Left lung (tissue), 10 donors: Measurements from ENCODE around the gene TRPM2. TPM values are rescaled to one million over a fixed set of nuclear protein-coding genes. Genes with fewer than 3 reads are reported as not detected.
A peak's percentile ranks its signal among the peaks of the same experiment; 100 is the strongest.
"Not testable (repeated sequence)": the region's sequence is repeated elsewhere in the genome, so short reads cannot be mapped to it uniquely, and the experiment has no call there.

Experiments
- ATAC-seq: fragments of 200-7000 bp; cut with Tn5 transposase; one replicate; pipeline ENCODE4 v1.9.1; 2020; ENCODE audit warnings: moderate library complexity
- DNase-seq, 4 donors: peaks; one replicate each; pipeline ENCODE4 v3.0.0-alpha.2; 2013 to 2020
- H3K27ac ChIP-seq, 2 donors: fragments of 200-600 bp; sonication (generic) in 1 of 2; one replicate each; pipeline versions ENCODE4 v1.5.0 to v1.8.0; 2020 to 2021
- H3K27me3 ChIP-seq, 2 donors: fragments of 200-600 bp; sonication (generic) in 1 of 2; one replicate each; pipeline versions ENCODE4 v1.5.0 to v1.8.0; 2020 to 2021
- H3K36me3 ChIP-seq, 2 donors: fragments of 200-600 bp; sonication (generic) in 1 of 2; one replicate each; pipeline versions ENCODE4 v1.5.0 to v1.8.0; 2020 to 2021
- H3K4me1 ChIP-seq, 2 donors: fragments of 200-600 bp; one replicate each; pipeline ENCODE4 v1.8.0; 2021
- H3K4me3 ChIP-seq, 2 donors: fragments of 200-600 bp; sonication (generic) in 1 of 2; one replicate each; pipeline versions ENCODE4 v1.5.0 to v1.8.0; 2020 to 2021; ENCODE audit warnings: mild to moderate bottlenecking in 1 of 2
- H3K9me3 ChIP-seq, 2 donors: fragments of 200-600 bp; sonication (generic) in 1 of 2; one replicate each; pipeline versions ENCODE4 v1.5.0 to v1.8.0; 2020 to 2021
- CTCF ChIP-seq, 2 donors: fragments of 200-600 bp; sonication (generic) in 1 of 2; IDR thresholded peaks; one replicate each; pipeline versions ENCODE4 v1.5.0 to v1.8.0; 2021; ENCODE audit warnings: antibody characterized with exemption in 2 of 2
- intact Hi-C, 2 donors: fragments of 100-400 bp; cut with DNase I; formaldehyde crosslinking; loops; one replicate each; pipeline versions ENCODE4 v1.11.2 to v1.14.2; 2022
- polyA plus RNA-seq, 6 donors: library from polyadenylated mRNA; unstranded; fragments of 120-200 nt; gene quantifications; one replicate each; pipeline ENCODE4 v1.2.1, GENCODE V29; 2013; ENCODE audit not compliant: insufficient read length in 6 of 6
- total RNA-seq, 2 donors: library from RNA; stranded (reverse); fragmentation: NEBNext Ultra II Directional; extraction: Animal tissue kit (Norgen Biotek cat#: 25700); gene quantifications; one replicate each; pipeline ENCODE4 v1.2.1, GENCODE V29; 2021
- donor health status: DM: no; HTN: yes; CAD: no.
- donor health status: DM: no; HTN: no; CAD: no.

The TRPM2 gene
- total and polyA plus RNA-seq, 8 donors = 1.2 to 25.6 (median 1.6) TPM

- intact Hi-C loops = no loop called here
- Histone ChIP-seq H3K9me3 (peaks cover 0 to 2% of the 10 kb centered on the region in 2 donors), H3K4me1 (peaks cover 0 to 12% of the 10 kb centered on the region in 2 donors), H3K36me3 (peaks cover 0 to 56% of the 10 kb centered on the region in 2 donors), H3K27me3 (peaks cover 0 to 24% of the 10 kb centered on the region in 2 donors), H3K4me3 (no peak overlapping the region), H3K27ac (no peak overlapping the region)
- DNase-seq (peak in 1 of 4 donors; percentile 8), ATAC-seq (no peak)
- TF ChIP-seq CTCF (IDR thresholded peaks at IDR 0.05) = no peak
Observed at GRCh38 chr21:44394733-44395132, 41.3 kb downstream of the TRPM2 start.

DNA sequence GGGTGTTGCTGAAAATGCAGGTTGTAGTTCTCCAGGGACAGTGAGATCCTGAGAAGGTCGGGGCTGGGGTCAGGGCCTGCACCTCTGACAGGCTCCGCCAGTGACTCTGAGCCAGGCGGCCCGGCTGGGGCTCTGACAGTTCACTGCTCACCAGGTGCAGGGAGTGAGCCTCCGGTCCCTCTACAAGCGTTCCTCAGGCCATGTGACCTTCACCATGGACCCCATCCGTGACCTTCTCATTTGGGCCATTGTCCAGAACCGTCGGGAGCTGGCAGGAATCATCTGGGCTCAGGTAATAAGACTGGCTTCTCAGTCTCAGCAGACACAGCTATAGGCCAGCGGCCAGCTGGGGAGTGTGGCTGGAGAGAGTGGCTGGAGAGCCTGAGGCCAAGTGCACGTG lies 41.8 kb downstream of the TRPM2 start:
- DNase-seq (peak in 1 of 4 donors; percentile 55), ATAC-seq (no peak)
- no peak overlapping the region for H3K27ac ChIP-seq
- peaks cover 0 to 57% of the 10 kb centered on the region in 2 donors for H3K36me3 ChIP-seq
- H3K4me1 ChIP-seq = peaks cover 0 to 12% of the 10 kb centered on the region in 2 donors
- H3K9me3 ChIP-seq = no peaks in the 10 kb centered on the region
- H3K27me3 ChIP-seq = peaks cover 0 to 29% of the 10 kb centered on the region in 2 donors
- intact Hi-C loops = no loop called here
- no peak overlapping the region for H3K4me3 ChIP-seq
- TF ChIP-seq CTCF (IDR thresholded peaks at IDR 0.05) = no peak

DNA sequence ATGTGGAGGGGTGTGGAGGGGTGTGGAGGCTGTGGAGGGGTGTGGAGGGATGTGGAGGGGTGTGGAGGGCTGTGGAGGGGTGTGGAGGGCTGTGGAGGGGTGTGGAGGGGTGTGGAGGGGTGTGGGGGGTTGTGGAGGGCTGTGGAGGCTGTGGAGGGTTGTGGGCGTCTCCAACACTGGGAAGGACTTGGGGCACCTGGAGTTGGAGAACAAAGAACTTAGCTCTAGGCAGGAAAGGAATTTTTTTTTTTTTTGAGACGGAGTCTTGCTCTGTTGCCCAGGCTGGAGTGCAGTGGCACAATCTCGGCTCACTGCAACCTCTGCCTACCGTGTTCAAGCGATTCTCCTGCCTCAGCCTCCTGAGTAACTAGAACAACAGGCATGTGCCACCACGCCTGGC lies 43.4 kb downstream of the TRPM2 start:
- H3K27ac ChIP-seq, H3K4me3 ChIP-seq, H3K4me1 ChIP-seq, intact Hi-C loops, H3K9me3 ChIP-seq, ATAC-seq: not testable (repeated sequence)
- H3K36me3 ChIP-seq = peaks cover 0 to 60% of the 10 kb centered on the region in 2 donors
- peaks cover 0 to 26% of the 10 kb centered on the region in 2 donors for H3K27me3 ChIP-seq
- peak in 1 of 4 donors; percentile 8 for DNase-seq

- peaks cover 0 to 67% of the 10 kb centered on the region in 2 donors for H3K36me3 ChIP-seq
- H3K27ac ChIP-seq = no peak overlapping the region
- ATAC-seq = no peak
- H3K4me1 ChIP-seq = no peaks in the 10 kb centered on the region
- H3K4me3 ChIP-seq = no peak overlapping the region
- H3K9me3 ChIP-seq = no peaks in the 10 kb centered on the region
- no peak for TF ChIP-seq CTCF (IDR thresholded peaks at IDR 0.05)
- intact Hi-C loops = no loop called here
- peak in 1 of 4 donors; percentile 57 for DNase-seq
- peaks cover 0 to 20% of the 10 kb centered on the region in 2 donors for H3K27me3 ChIP-seq
Observed at GRCh38 chr21:44397431-44398031, 44.1 kb downstream of the TRPM2 start.

DNA sequence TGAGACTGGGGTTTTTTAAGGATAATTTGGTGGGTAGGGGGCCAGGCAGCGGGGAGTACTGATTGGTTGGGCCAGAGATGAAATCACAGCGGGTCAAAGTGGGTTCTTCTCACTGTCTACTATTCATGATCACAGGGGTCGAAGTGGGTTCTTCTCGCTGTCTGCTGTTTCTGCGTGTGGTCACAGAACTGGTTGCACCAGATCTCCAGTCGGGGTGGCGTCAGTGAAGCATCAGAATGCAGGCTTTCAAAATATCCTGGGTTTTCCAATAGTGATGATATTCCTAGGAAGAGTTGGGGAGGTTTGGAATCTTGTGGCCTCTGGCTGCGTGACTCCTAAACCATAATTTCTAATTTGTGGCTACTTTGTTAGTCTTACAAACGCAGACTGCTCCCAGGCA lies 45.1 kb downstream of the TRPM2 start:
- TF ChIP-seq CTCF (IDR thresholded peaks at IDR 0.05) = no peak
- Histone ChIP-seq H3K36me3 (peaks cover 0 to 77% of the 10 kb centered on the region in 2 donors), H3K27me3 (peaks cover 0 to 20% of the 10 kb centered on the region in 2 donors), H3K4me3 (no peak overlapping the region), H3K9me3 (no peaks in the 10 kb centered on the region), H3K27ac (no peak overlapping the region), H3K4me1 (no peaks in the 10 kb centered on the region)
- intact Hi-C loops = no loop called here
- ATAC-seq = no peak
- DNase-seq = peak in 1 of 4 donors; percentile 9
